C4-2B (cell line): ENCODE results near the gene BMP7.

Experiments
- CTCF ChIP-seq: fragments of 450-650 bp; conservative IDR thresholded peaks from 2 replicates; pipeline ENCODE4 v1.5.1; 2017; ENCODE audit warnings: mild to moderate bottlenecking
- ZFX ChIP-seq: fragments of 450-650 bp; IDR thresholded peaks from 2 replicates; pipeline ENCODE4 v1.6.1; 2017

- TF ChIP-seq CTCF, result no peak
- no peak for TF ChIP-seq ZFX
Observed at GRCh38 chr20:57143173-57143572, 123.3 kb downstream of the BMP7 start.
